ENCODE data around the gene HS3ST2. TPM values are rescaled to one million over a fixed set of nuclear protein-coding genes. Genes with fewer than 3 reads are reported as not detected.

The HS3ST2 gene
- total RNA-seq, 1 donor from 2014 or later, result 1.0 TPM

GRCh38 chr16:22786691-22787090 is 27.3 kb upstream of the HS3ST2 start:
- Mint-ChIP-seq H3K4me1 (ENCODE audit: low read depth, unreplicated experiment) (peaks cover 21% of the 10 kb centered on the region), H3K27ac (ENCODE audit: unreplicated experiment) (no peak overlapping the region)
- no peak for TF ChIP-seq EZH2 (IDR thresholded peaks at IDR 0.05; ENCODE audit: insufficient read depth, low read length)
- TF ChIP-seq, protein P1, sequence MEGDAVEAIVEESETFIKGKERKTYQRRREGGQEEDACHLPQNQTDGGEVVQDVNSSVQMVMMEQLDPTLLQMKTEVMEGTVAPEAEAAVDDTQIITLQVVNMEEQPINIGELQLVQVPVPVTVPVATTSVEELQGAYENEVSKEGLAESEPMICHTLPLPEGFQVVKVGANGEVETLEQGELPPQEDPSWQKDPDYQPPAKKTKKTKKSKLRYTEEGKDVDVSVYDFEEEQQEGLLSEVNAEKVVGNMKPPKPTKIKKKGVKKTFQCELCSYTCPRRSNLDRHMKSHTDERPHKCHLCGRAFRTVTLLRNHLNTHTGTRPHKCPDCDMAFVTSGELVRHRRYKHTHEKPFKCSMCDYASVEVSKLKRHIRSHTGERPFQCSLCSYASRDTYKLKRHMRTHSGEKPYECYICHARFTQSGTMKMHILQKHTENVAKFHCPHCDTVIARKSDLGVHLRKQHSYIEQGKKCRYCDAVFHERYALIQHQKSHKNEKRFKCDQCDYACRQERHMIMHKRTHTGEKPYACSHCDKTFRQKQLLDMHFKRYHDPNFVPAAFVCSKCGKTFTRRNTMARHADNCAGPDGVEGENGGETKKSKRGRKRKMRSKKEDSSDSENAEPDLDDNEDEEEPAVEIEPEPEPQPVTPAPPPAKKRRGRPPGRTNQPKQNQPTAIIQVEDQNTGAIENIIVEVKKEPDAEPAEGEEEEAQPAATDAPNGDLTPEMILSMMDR (IDR thresholded peaks at IDR 0.05; ENCODE audit: insufficient read depth, low read depth, low read length), result no peak

GRCh38 chr16:22787466-22788192 is 26.3 kb upstream of the HS3ST2 start:
- H3K27ac ChIP-seq (ENCODE audit: low read depth, low read length), result no peak overlapping the region
- Mint-ChIP-seq H3K4me1 (ENCODE audit: low read depth, unreplicated experiment) (peaks cover 21% of the 10 kb centered on the region), H3K9me3 (ENCODE audit: unreplicated experiment) (peaks cover 3% of the 10 kb centered on the region), H3K36me3 (ENCODE audit: low read depth, unreplicated experiment) (no peaks in the 10 kb centered on the region), H3K4me3 (ENCODE audit: unreplicated experiment) (no peak overlapping the region), H3K27me3 (ENCODE audit: low read depth, unreplicated experiment) (peaks cover 5% of the 10 kb centered on the region), H3K27ac (ENCODE audit: unreplicated experiment) (no peak overlapping the region)
- FAIRE-seq (no peak), DNase-seq (ENCODE audit: low read depth) (peak; percentile 12)
- H3K4me3 ChIP-seq (ENCODE audit: insufficient read depth, low read depth, low read length), result no peak overlapping the region
- no peak overlapping the region for H3K4me2 ChIP-seq (ENCODE audit: low read length)
- no peaks in the 10 kb centered on the region for H3K27me3 ChIP-seq (ENCODE audit: insufficient read depth, low read length)
- H3K9ac ChIP-seq (ENCODE audit: low read length), result no peak overlapping the region
- TF ChIP-seq, protein P1 (IDR thresholded peaks at IDR 0.05; ENCODE audit: insufficient read depth, low read depth, low read length), result no peak
- no peak for TF ChIP-seq EZH2 (IDR thresholded peaks at IDR 0.05; ENCODE audit: insufficient read depth, low read length)
- no peak overlapping the region for H2AFZ ChIP-seq (ENCODE audit: low read depth, low read length)
- H4K20me1 ChIP-seq (ENCODE audit: insufficient read depth, low read length), result no peaks in the 10 kb centered on the region
- H3K79me2 ChIP-seq (ENCODE audit: insufficient read depth, low read length), result no peaks in the 10 kb centered on the region
- no peaks in the 10 kb centered on the region for H3K9me3 ChIP-seq (ENCODE audit: insufficient read depth, low read depth, low read length)
- H3K4me1 ChIP-seq (ENCODE audit: insufficient read depth, low read length), result no peaks in the 10 kb centered on the region
- no peaks in the 10 kb centered on the region for H3K36me3 ChIP-seq (ENCODE audit: insufficient read depth, low read length)

More at GRCh38 chr16:22786691-22787090, 27.3 kb upstream of the HS3ST2 start:
- Histone ChIP-seq H3K4me2 (ENCODE audit: low read length) (no peak overlapping the region), H2AFZ (ENCODE audit: low read depth, low read length) (no peak overlapping the region), H3K27ac (ENCODE audit: low read depth, low read length) (no peak overlapping the region), H3K79me2 (ENCODE audit: insufficient read depth, low read length) (no peaks in the 10 kb centered on the region), H3K4me3 (ENCODE audit: insufficient read depth, low read depth, low read length) (no peak overlapping the region), H3K9me3 (ENCODE audit: insufficient read depth, low read depth, low read length) (no peaks in the 10 kb centered on the region), H3K4me1 (ENCODE audit: insufficient read depth, low read length) (no peaks in the 10 kb centered on the region), H3K27me3 (ENCODE audit: insufficient read depth, low read length) (no peaks in the 10 kb centered on the region), H3K9ac (ENCODE audit: low read length) (no peak overlapping the region), H4K20me1 (ENCODE audit: insufficient read depth, low read length) (no peaks in the 10 kb centered on the region), H3K36me3 (ENCODE audit: insufficient read depth, low read length) (no peaks in the 10 kb centered on the region)
- no peak for DNase-seq (ENCODE audit: low read depth)
- H3K9me3 Mint-ChIP-seq (ENCODE audit: unreplicated experiment), result peaks cover 3% of the 10 kb centered on the region
- no peaks in the 10 kb centered on the region for H3K36me3 Mint-ChIP-seq (ENCODE audit: low read depth, unreplicated experiment)
- peaks cover 5% of the 10 kb centered on the region for H3K27me3 Mint-ChIP-seq (ENCODE audit: low read depth, unreplicated experiment)
- FAIRE-seq, result no peak
- no peak overlapping the region for H3K4me3 Mint-ChIP-seq (ENCODE audit: unreplicated experiment)

GRCh38 chr16:22788193-22788530 is 25.8 kb upstream of the HS3ST2 start:
- Histone ChIP-seq H3K4me2 (ENCODE audit: low read length) (no peak overlapping the region), H3K36me3 (ENCODE audit: insufficient read depth, low read length) (no peaks in the 10 kb centered on the region), H3K27ac (ENCODE audit: low read depth, low read length) (no peak overlapping the region), H3K27me3 (ENCODE audit: insufficient read depth, low read length) (no peaks in the 10 kb centered on the region), H4K20me1 (ENCODE audit: insufficient read depth, low read length) (no peaks in the 10 kb centered on the region), H3K4me1 (ENCODE audit: insufficient read depth, low read length) (no peaks in the 10 kb centered on the region), H2AFZ (ENCODE audit: low read depth, low read length) (no peak overlapping the region), H3K79me2 (ENCODE audit: insufficient read depth, low read length) (no peaks in the 10 kb centered on the region), H3K9ac (ENCODE audit: low read length) (no peak overlapping the region), H3K9me3 (ENCODE audit: insufficient read depth, low read depth, low read length) (no peaks in the 10 kb centered on the region), H3K4me3 (ENCODE audit: insufficient read depth, low read depth, low read length) (no peak overlapping the region)
- Mint-ChIP-seq H3K4me3 (ENCODE audit: unreplicated experiment) (no peak overlapping the region), H3K9me3 (ENCODE audit: unreplicated experiment) (peaks cover 3% of the 10 kb centered on the region), H3K4me1 (ENCODE audit: low read depth, unreplicated experiment) (peaks cover 21% of the 10 kb centered on the region), H3K27me3 (ENCODE audit: low read depth, unreplicated experiment) (peaks cover 5% of the 10 kb centered on the region), H3K36me3 (ENCODE audit: low read depth, unreplicated experiment) (no peaks in the 10 kb centered on the region), H3K27ac (ENCODE audit: unreplicated experiment) (no peak overlapping the region)
- DNase-seq (ENCODE audit: low read depth) (no peak), FAIRE-seq (no peak)
- TF ChIP-seq EZH2 (IDR thresholded peaks at IDR 0.05; ENCODE audit: insufficient read depth, low read length), result no peak
- TF ChIP-seq, protein P1 (IDR thresholded peaks at IDR 0.05; ENCODE audit: insufficient read depth, low read depth, low read length), result no peak
